SK-N-SH treated with all-trans-retinoic acid at 6 μM for 48 hours (cell line): ENCODE measurements around the gene URM1.

Source experiments
- CREB5 ChIP-seq: fragments of 250-450 bp; sonication (Bioruptor Pico); IDR thresholded peaks from 2 replicates; pipeline ENCODE4 v1.5.1; 2020; ENCODE audit warnings: low read depth, mild to moderate bottlenecking, moderate library complexity
- PPARA ChIP-seq: fragments of 250-450 bp; sonication (Bioruptor Pico); IDR thresholded peaks from 2 replicates; pipeline ENCODE4 v1.5.0; 2020; ENCODE audit warnings: mild to moderate bottlenecking, borderline replicate concordance
- ZFP3 ChIP-seq: fragments of 250-450 bp; sonication (Bioruptor Pico); IDR thresholded peaks from 2 replicates; pipeline ENCODE4 v1.5.0; 2020; ENCODE audit warnings: mild to moderate bottlenecking, moderate library complexity
- ZNF8 ChIP-seq: fragments of 450-650 bp; formaldehyde crosslinking; IDR thresholded peaks from 2 replicates; pipeline ENCODE4 v1.5.0; 2020; ENCODE audit warnings: mild to moderate bottlenecking, moderate library complexity

DNA sequence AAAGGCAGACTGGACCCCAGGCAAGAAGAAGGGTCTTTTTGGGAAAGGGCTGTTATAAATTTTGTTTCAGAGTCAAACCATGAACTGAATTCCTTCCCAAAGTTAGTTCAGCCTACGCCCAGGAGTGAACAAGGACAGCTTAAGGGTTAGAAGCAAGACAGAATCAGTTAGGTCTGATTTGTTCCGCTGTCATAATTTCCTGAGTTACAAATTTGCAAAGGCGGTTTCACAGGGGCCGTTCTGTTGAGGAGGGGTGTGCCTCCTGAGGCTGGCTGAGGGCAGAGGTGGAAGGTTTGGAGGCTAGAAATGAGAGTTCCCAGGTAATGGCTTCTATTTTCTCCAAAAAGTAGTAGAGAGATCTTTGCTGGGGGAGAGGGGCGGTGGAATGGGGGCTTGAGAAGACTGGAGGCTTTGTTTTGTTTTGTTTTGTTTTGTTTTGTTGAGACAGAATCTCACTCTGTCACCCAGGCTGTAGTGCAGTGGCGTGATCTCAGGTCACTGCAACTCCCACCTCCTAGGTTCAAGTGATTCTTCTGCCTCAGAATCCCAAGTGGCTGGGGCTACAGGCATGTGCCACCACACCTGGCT, 45.4 kb downstream of the URM1 start:
- TF ChIP-seq ZNF8 (CRISPR knock-in tag), result no peak
- TF ChIP-seq CREB5, result no peak
- no peak for TF ChIP-seq ZFP3
- no peak for TF ChIP-seq PPARA (CRISPR knock-in tag)
